IPS-NIHi11 (cell line): Measurements from ENCODE around the gene TPMT.
"Not testable (repeated sequence)": the region's sequence is repeated elsewhere in the genome, so short reads cannot be mapped to it uniquely, and the experiment has no call there.

Source experiments
- DNase-seq: peaks from one replicate; pipeline ENCODE4 v3.0.0; 2012; ENCODE audit warnings: mixed read lengths, low spot score

TPMT gene

GRCh38 chr6:18154507-18155149, at the start of gene TPMT:
TSS of gene TPMT (minus strand) at chr6:18155077. CDS start at chr6:18149127, 5,950 bp downstream.
- DNase-seq, result no peak

GRCh38 chr6:18203786-18204185, 48.9 kb upstream of the TPMT start:
- no peak for DNase-seq

GRCh38 chr6:18192026-18192425, 37.1 kb upstream of the TPMT start:
- no peak for DNase-seq

GRCh38 chr6:18189196-18189595, 34.3 kb upstream of the TPMT start:
- no peak for DNase-seq

- no peak for DNase-seq
These were observed 32.8 kb upstream of the TPMT start for GRCh38 chr6:18187701-18188100.

GRCh38 chr6:18186540-18187250, 31.8 kb upstream of the TPMT start:
- DNase-seq, result no peak

GRCh38 chr6:18186033-18186432, 31.2 kb upstream of the TPMT start:
- peak; percentile 66 for DNase-seq

GRCh38 chr6:18185624-18186023, 30.7 kb upstream of the TPMT start:
- no peak for DNase-seq

GRCh38 chr6:18183766-18184165, 28.9 kb upstream of the TPMT start:
- DNase-seq, result no peak

GRCh38 chr6:18182568-18182967, 27.7 kb upstream of the TPMT start:
- no peak for DNase-seq

- DNase-seq, result no peak
These were observed 25.0 kb upstream of the TPMT start for GRCh38 chr6:18179770-18180356.

GRCh38 chr6:18178960-18179615, 24.2 kb upstream of the TPMT start:
- no peak for DNase-seq

- DNase-seq, result no peak
These were observed 22.5 kb upstream of the TPMT start for GRCh38 chr6:18177286-18177965.

- DNase-seq, result not testable (repeated sequence)
These were observed 21.3 kb upstream of the TPMT start for GRCh38 chr6:18176198-18176597.

- DNase-seq, result no peak
These were observed 17.0 kb upstream of the TPMT start for GRCh38 chr6:18171871-18172270.

GRCh38 chr6:18168264-18168663, 13.4 kb upstream of the TPMT start:
- no peak for DNase-seq

GRCh38 chr6:18166312-18167036, 11.6 kb upstream of the TPMT start:
- DNase-seq, result no peak

GRCh38 chr6:18165751-18166150, 10.9 kb upstream of the TPMT start:
- no peak for DNase-seq

- no peak for DNase-seq
These were observed 7.5 kb upstream of the TPMT start for GRCh38 chr6:18162401-18162800.

- DNase-seq, result no peak
These were observed 6.6 kb upstream of the TPMT start for GRCh38 chr6:18161431-18161830.

- no peak for DNase-seq
These were observed 6.0 kb upstream of the TPMT start for GRCh38 chr6:18160911-18161310.
